Measurements from ENCODE around the gene HIGD1C.
A peak's percentile ranks its signal among the peaks of the same experiment; 100 is the strongest.
"Not testable (repeated sequence)": the region's sequence is repeated elsewhere in the genome, so short reads cannot be mapped to it uniquely, and the experiment has no call there.

HIGD1C gene

GRCh38 chr12:50986966-50987737 lies 34.8 kb downstream of the HIGD1C start:
- no peak for DNase-seq

GRCh38 chr12:50988051-50988450 lies 35.7 kb downstream of the HIGD1C start:
- DNase-seq: no peak

GRCh38 chr12:50988871-50989270 lies 36.5 kb downstream of the HIGD1C start:
- DNase-seq: no peak

- DNase-seq: no peak
Measured at GRCh38 chr12:50990147-50990727, 37.9 kb downstream of the HIGD1C start.

GRCh38 chr12:50990791-50991190 lies 38.4 kb downstream of the HIGD1C start:
- no peak for DNase-seq

- DNase-seq: no peak
Measured at GRCh38 chr12:50991291-50991690, 38.9 kb downstream of the HIGD1C start.

GRCh38 chr12:50992819-50993218 lies 40.5 kb downstream of the HIGD1C start:
- no peak for DNase-seq

- no peak for DNase-seq
Measured at GRCh38 chr12:50999093-50999492, 46.7 kb downstream of the HIGD1C start.

- DNase-seq: no peak
Measured at GRCh38 chr12:51000245-51000644, 47.9 kb downstream of the HIGD1C start.

GRCh38 chr12:51001799-51002198 lies 49.5 kb downstream of the HIGD1C start:
- no peak for DNase-seq

- no peak for DNase-seq
Measured at GRCh38 chr12:51004504-51004903, 52.2 kb downstream of the HIGD1C start.

GRCh38 chr12:51005030-51005429 lies 52.7 kb downstream of the HIGD1C start:
- DNase-seq: no peak

- no peak for DNase-seq
Measured at GRCh38 chr12:51005671-51006070, 53.3 kb downstream of the HIGD1C start.

- no peak for DNase-seq
Measured at GRCh38 chr12:51008329-51009055, 56.1 kb downstream of the HIGD1C start.

- DNase-seq: peak; percentile 60
Measured at GRCh38 chr12:51009056-51009440, 56.7 kb downstream of the HIGD1C start.

GRCh38 chr12:51011955-51012354 lies 59.6 kb downstream of the HIGD1C start:
- DNase-seq: no peak

GRCh38 chr12:51012570-51013236 lies 60.4 kb downstream of the HIGD1C start:
- no peak for DNase-seq

- no peak for DNase-seq
Measured at GRCh38 chr12:51013441-51013840, 61.1 kb downstream of the HIGD1C start.

GRCh38 chr12:51014467-51014866 lies 62.1 kb downstream of the HIGD1C start:
- DNase-seq: not testable (repeated sequence)

GRCh38 chr12:51017452-51017851 lies 65.1 kb downstream of the HIGD1C start:
- no peak for DNase-seq

GRCh38 chr12:51018956-51019355 lies 66.6 kb downstream of the HIGD1C start:
- DNase-seq: no peak

- no peak for DNase-seq
Measured at GRCh38 chr12:51019927-51020326, 67.6 kb downstream of the HIGD1C start.

Data from stimulated activated CD8-positive, alpha-beta memory T cell treated with anti-CD3 and anti-CD28 coated beads, Interleukin-4, amount 100 ng/mL, for 48 hours (primary cell).